BE2C (cell line): ENCODE results near the gene HMG20B.

Source experiments
- DNase-seq: peaks from one replicate; pipeline ENCODE4 v3.0.0-alpha.2; 2020
- H3K27me3 ChIP-seq: fragments of 250-450 bp; sonication (Bioruptor Pico); 2 replicates; pipeline ENCODE4 v1.5.1; 2020; ENCODE audit warnings: mild to moderate bottlenecking
- H3K36me3 ChIP-seq: fragments of 250-450 bp; sonication (Bioruptor Pico); 2 replicates; pipeline ENCODE4 v1.5.1; 2020; ENCODE audit warnings: mild to moderate bottlenecking
- H3K4me1 ChIP-seq: fragments of 250-450 bp; sonication (Bioruptor Pico); 2 replicates; pipeline ENCODE4 v1.5.1; 2020
- H3K4me3 ChIP-seq: 2 replicates; pipeline ENCODE4 v1.5.1; 2011; ENCODE audit warnings: low read depth, low read length
- H3K9me3 ChIP-seq: fragments of 250-450 bp; sonication (Bioruptor Pico); 2 replicates; pipeline ENCODE4 v1.5.1; 2020
- CTCF ChIP-seq: IDR thresholded peaks from 2 replicates; pipeline ENCODE4 v1.5.1; 2012; ENCODE audit warnings: mild to moderate bottlenecking, low read depth, low read length

HMG20B gene

DNA sequence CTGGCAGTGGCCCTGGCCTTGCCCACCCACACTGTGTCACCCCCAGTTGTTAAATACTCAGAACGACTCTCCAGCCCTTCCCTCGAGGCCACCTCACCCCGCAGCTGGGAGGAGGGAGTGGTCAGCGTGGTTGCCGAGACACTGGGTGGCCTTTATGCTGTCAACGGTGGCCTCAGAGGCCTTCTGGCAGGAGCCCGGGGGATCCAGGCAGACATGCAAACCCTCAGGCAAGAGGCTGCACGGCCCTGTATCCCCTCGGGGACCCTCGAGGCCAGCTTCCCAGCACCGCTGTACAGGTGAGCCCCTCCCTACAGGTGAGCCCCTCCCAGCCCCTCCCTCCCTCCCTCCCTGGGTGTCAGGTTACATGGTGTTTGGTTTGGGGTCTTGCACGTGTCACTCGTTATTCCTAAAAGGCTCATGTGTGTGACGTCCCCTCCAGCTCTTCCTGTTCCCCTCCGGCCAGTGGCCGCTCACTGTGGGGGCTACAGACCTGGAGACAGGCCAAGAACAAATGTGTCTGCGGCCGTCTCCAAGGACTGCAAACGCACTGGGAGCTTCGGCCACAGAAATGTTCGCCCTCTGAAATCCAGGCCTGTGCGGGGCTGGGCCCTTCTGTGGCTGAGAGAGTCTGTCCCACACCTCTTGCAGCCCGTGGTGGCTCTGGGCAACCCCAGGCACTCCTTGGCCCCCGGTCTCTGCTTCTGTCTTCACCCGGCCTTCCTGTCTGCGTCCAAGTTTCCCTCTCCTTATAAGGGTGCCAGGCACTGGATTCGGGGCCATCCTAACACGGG lies 33.6 kb upstream of the HMG20B start, which contains the start of gene TEKTIP1:
TEKTIP1 (plus strand) TSS at position 210 of the 791 bp plus-strand sequence; CDS start at position 214, 4 bp downstream.
- Histone ChIP-seq H3K4me1 (no peaks in the 10 kb centered on the region), H3K27me3 (no peaks in the 10 kb centered on the region), H3K36me3 (peaks cover 15% of the 10 kb centered on the region), H3K4me3 (no peak within 1 kb of the TSS), H3K9me3 (no peaks in the 10 kb centered on the region)
- DNase-seq: no peak
- TF ChIP-seq CTCF: no peak

GRCh38 chr19:3539756-3540118 lies 33.0 kb upstream of the HMG20B start:
- H3K27me3 ChIP-seq: no peaks in the 10 kb centered on the region
- no peak for TF ChIP-seq CTCF
- no peak for DNase-seq
- H3K9me3 ChIP-seq: no peaks in the 10 kb centered on the region
- no peaks in the 10 kb centered on the region for H3K4me1 ChIP-seq
- H3K36me3 ChIP-seq: peaks cover 10% of the 10 kb centered on the region
- no peak overlapping the region for H3K4me3 ChIP-seq

DNA sequence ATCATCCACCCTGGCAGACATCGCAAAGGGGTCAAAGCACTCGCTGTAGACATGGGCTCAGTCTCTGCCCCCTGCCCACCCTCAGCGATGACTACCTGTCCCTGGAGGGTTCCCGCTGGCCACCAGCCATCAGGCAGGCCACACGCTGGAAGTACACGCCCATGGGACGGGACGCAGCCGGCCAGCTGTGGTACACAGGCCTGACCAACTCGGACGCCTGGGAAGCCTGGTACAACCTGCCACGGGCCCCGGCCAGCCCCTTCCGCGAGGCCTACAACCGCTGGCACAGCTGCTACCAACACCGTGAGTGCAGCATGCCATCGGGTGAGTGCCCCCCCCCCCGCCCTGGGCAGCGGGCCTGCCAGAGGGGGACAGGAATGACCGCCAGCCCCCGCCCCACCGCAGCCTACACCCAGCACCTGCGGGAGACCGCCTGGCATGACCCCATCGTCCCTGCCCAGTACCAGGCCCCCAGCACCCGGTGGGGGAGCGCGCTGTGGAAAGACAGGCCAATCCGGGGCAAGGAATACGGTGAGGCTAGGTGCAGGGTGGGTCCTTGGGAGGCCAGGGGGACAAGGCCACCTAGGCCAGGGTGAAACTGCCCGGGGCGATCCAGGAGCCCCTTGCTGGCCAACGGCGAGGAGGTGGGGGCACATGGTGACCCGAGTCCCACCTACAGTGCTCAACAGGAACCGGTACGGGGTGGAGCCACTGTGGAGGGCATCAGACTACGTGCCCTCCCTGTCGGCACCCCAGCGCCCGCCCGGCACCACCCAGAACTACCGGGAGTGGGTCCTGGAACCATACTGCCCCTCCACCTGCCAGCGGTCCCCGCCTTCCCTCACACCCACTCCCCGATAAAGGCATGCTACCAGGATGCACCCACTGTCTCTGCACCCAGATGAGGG lies 29.3 kb upstream of the HMG20B start:
- peak; percentile 73 for DNase-seq
- Histone ChIP-seq H3K27me3 (no peaks in the 10 kb centered on the region), H3K36me3 (peaks cover 14% of the 10 kb centered on the region), H3K4me3 (no peak overlapping the region), H3K4me1 (no peaks in the 10 kb centered on the region), H3K9me3 (no peaks in the 10 kb centered on the region)
- no peak for TF ChIP-seq CTCF

DNA sequence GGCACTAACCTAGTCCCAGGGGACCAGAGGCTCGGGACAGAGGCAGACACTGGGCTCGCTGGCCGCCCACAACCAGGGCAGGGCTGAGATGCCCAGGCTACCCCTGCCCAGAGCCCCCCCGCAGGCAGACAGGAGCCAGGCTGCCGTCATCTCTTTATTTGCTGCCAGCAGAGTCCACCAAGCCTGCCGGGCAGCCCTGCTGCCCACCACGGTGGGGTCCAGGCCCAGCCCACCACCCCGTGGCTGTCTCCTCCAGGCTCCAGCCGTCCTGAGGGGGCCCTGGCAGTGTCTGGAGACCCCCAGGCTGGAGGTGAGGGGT lies 28.7 kb upstream of the HMG20B start:
- Histone ChIP-seq H3K9me3 (no peaks in the 10 kb centered on the region), H3K27me3 (no peaks in the 10 kb centered on the region), H3K36me3 (peaks cover 14% of the 10 kb centered on the region), H3K4me1 (no peaks in the 10 kb centered on the region), H3K4me3 (no peak overlapping the region)
- no peak for TF ChIP-seq CTCF
- no peak for DNase-seq

DNA sequence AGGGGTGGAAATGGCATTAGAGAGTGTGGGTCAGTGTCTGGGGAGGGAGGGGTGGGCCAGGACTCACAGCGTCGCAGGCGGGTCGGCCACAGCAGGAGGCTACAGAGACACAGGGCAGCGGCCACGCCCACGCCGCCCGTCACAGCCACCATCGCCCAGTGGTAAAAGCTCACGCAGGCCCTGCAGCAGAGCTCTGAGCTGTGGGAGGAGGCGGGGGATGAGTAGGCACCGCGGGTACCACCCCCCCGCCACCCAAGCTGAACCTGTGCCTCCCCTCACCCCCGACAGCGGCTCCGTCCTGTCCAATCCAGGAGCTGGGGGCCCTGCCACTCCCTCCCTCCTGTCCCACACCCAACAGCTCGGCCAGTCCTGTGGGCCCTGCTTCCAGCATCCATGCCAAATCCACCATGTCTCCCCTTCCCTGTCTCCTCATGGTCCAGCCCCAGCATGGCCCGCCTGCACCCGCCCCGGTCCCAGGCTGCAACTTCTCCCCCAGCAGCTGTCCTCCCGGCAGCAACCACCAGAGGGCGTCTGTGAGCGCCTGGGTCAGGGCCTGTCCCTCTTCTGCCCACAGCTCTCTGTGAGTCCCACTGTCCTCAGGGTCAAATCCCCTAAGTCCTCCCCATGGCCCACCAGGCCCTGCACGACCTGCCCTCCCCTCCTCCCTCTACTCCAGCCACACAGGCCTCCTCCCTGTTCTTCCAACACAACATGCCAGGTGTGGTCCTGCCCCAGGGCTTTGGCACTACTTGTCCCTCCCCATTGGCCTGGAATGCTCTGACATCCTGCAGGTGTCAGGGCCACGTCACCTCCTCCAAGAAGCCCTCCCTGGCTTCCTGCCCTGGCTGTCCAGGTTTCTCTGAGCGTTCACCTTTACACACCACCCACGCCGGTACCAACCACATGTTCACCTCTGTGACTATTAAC lies 27.7 kb upstream of the HMG20B start:
- peaks cover 14% of the 10 kb centered on the region for H3K36me3 ChIP-seq
- H3K4me1 ChIP-seq: no peaks in the 10 kb centered on the region
- peak; percentile 84 for TF ChIP-seq CTCF
- H3K9me3 ChIP-seq: no peaks in the 10 kb centered on the region
- peak; percentile 79 for DNase-seq
- H3K27me3 ChIP-seq: no peaks in the 10 kb centered on the region
- H3K4me3 ChIP-seq: no peak overlapping the region
